Measurements from ENCODE around the gene AARS2. TPM values are rescaled to one million over a fixed set of nuclear protein-coding genes. Genes with fewer than 3 reads are reported as not detected.

AARS2 gene
- total and polyA plus RNA-seq, 4 donors, result 1.9 to 9.6 (median 6.9) TPM

DNA sequence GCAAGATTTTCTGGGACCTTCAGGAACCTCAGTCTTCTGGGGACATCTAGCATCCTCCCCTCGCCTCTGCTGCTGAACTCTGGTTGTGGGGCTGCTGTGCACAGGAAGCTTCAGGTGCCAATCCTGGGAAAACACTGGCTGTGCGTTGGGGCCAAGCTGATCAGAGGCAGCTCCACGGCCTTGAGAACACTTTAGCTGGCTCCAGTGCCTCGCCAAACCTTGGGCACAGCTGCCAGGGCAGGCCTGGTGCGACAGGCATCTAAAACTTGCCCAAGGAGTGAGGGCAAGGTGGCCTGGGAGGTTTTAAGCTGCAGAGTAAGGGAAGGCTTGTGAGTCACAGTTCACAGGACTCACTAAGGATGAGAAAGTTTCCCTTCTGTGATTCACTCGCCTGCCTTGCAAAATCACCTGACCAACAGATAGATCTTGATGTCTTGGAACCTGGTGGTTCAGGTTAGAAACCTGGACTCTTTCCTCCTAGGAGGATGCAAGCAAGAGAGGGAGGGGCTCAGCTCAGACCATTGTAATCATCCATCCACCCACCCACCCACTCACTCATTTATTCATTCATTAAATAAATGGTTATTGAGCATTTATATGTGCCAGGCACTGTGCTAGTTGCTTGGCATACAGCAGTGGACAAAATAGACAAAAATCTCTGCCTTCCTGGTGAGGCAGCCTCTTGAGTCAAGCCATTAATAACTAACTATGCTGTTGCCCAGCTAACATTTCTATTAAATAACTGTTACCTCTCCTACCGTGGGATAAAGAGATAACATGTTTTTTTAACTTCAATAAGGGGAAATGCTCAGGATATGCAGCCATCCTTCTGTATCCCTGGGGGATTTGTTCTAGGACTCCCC, 26.8 kb upstream of the AARS2 start:
- Histone ChIP-seq H3K36me3 (ENCODE audit: control insufficient read depth in 4 of 4, insufficient read depth in 3 of 4, low read depth in 1 of 4, low read length in 3 of 4) (no peaks in the 10 kb centered on the region), H3K9me3 (ENCODE audit: control insufficient read depth in 4 of 4, low read length in 3 of 4) (no peaks in the 10 kb centered on the region), H3K27ac (ENCODE audit: low read depth in 1 of 2, low read length in 2 of 2) (no peak overlapping the region), H3K4me1 (ENCODE audit: control insufficient read depth in 4 of 4, insufficient read depth in 4 of 4, low read length in 3 of 4) (peaks cover 0 to 24% (median 16%) of the 10 kb centered on the region in 4 donors), H3K9ac (ENCODE audit: low read depth in 1 of 2, low read length in 2 of 2) (no peak overlapping the region), H3K27me3 (ENCODE audit: control insufficient read depth in 4 of 4, insufficient read depth in 4 of 4, low read length in 3 of 4) (no peaks in the 10 kb centered on the region), H3K4me3 (ENCODE audit: low read depth in 1 of 3, low read length in 3 of 3) (no peak overlapping the region)
- WGBS, result 64% methylated on average over 7 of the region's 7 CpGs
- TF ChIP-seq SP1 (IDR thresholded peaks at IDR 0.05) (no peak), GABPA (IDR thresholded peaks at IDR 0.05 in 1 of 2, conservative IDR thresholded peaks at IDR 0.05 in 1 of 2) (no peak), FOXA2 (IDR thresholded peaks at IDR 0.05) (no peak), YY1 (IDR thresholded peaks at IDR 0.05) (no peak), EGR1 (IDR thresholded peaks at IDR 0.05; ENCODE audit: low read depth in 2 of 2) (no peak)
- no peak for DNase-seq (ENCODE audit: low spot score)

DNA sequence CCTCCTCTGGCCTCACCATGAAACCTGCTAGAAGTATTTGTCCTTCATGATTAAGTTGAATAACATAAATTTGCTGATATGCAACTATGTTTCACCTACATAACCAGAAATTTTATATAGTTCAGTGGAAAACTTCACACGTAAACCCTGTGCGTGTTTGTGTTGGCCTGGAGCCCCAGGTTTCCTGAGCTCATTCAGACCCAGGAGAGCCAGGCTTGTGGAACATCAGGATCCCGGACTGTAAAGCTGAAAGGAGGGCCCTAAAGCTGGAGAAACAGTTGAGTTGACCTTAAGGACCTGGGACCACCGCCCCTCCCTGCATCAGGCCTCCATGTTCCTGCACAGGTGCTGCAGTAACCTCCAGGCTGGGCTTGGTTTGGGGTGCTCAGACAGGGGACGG, 26.2 kb upstream of the AARS2 start:
- WGBS, result 55% methylated on average over 5 of the region's 5 CpGs
- Histone ChIP-seq H3K4me3 (ENCODE audit: low read depth in 1 of 3, low read length in 3 of 3) (no peak overlapping the region), H3K27me3 (ENCODE audit: control insufficient read depth in 4 of 4, insufficient read depth in 4 of 4, low read length in 3 of 4) (no peaks in the 10 kb centered on the region), H3K27ac (ENCODE audit: low read depth in 1 of 2, low read length in 2 of 2) (no peak overlapping the region), H3K9ac (ENCODE audit: low read depth in 1 of 2, low read length in 2 of 2) (no peak overlapping the region), H3K36me3 (ENCODE audit: control insufficient read depth in 4 of 4, insufficient read depth in 3 of 4, low read depth in 1 of 4, low read length in 3 of 4) (no peaks in the 10 kb centered on the region), H3K9me3 (ENCODE audit: control insufficient read depth in 4 of 4, low read length in 3 of 4) (no peaks in the 10 kb centered on the region), H3K4me1 (ENCODE audit: control insufficient read depth in 4 of 4, insufficient read depth in 4 of 4, low read length in 3 of 4) (peaks cover 0 to 24% (median 16%) of the 10 kb centered on the region in 4 donors)
- TF ChIP-seq SP1 (IDR thresholded peaks at IDR 0.05), result peak; percentile 12
- TF ChIP-seq HNF4A (conservative IDR thresholded peaks at IDR 0.05), result no peak
- DNase-seq (ENCODE audit: low spot score), result no peak

DNA sequence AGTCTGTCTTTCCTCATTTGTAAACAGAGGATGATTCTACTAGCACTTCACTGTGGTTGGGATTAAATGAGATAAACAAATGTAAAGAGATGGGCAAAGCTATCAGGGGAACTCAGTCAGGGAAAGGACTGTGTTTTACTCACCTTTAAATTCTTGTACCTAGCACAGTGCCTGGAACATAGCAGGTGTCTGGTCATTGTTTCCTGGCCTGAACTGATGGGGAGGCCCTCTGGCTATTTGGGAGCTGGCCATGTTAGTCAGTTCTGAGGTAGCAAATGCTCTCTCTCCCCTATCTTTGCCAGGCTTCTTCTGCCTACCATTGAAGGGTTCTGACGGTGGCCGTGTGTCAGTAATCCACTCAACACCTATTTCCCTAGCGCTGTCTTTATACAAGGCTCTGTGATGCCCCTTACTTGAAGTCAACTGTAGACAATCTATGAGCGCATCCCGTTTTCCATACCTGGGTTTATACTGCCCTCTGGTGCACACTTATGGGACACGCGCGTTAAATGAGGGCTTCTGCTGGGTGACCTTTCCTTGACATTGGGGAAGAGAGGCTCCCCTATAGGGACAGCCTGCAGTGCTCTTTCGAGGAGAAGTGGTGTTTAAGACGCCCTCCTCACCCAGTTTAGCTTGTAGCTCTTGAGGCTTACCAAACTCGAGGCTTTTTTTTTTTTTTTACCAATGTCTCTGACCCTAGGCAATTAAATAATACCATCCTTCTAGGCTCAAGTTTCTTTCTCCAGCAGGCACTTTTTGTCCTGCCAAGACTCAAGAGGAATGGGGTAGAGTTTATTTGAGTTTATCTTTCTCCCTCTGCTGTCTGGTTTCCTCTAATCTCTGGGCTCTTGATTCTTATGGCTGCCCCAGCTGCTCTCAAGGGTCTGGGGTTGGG, 25.3 kb upstream of the AARS2 start:
- H3K9me3 ChIP-seq (ENCODE audit: control insufficient read depth in 4 of 4, low read length in 3 of 4), result no peaks in the 10 kb centered on the region
- H3K4me1 ChIP-seq (ENCODE audit: control insufficient read depth in 4 of 4, insufficient read depth in 4 of 4, low read length in 3 of 4), result peaks cover 0 to 24% (median 16%) of the 10 kb centered on the region in 4 donors
- no peak overlapping the region for H3K4me3 ChIP-seq (ENCODE audit: low read depth in 1 of 3, low read length in 3 of 3)
- no peak overlapping the region for H3K9ac ChIP-seq (ENCODE audit: low read depth in 1 of 2, low read length in 2 of 2)
- no peaks in the 10 kb centered on the region for H3K36me3 ChIP-seq (ENCODE audit: control insufficient read depth in 4 of 4, insufficient read depth in 3 of 4, low read depth in 1 of 4, low read length in 3 of 4)
- H3K27ac ChIP-seq (ENCODE audit: low read depth in 1 of 2, low read length in 2 of 2), result no peak overlapping the region
- DNase-seq (ENCODE audit: low spot score), result peak; percentile 65
- no peaks in the 10 kb centered on the region for H3K27me3 ChIP-seq (ENCODE audit: control insufficient read depth in 4 of 4, insufficient read depth in 4 of 4, low read length in 3 of 4)
- TF ChIP-seq RAD21 (IDR thresholded peaks at IDR 0.05) (peak; percentile 90 to 96), TAF1 (conservative IDR thresholded peaks at IDR 0.05) (no peak), HNF4G (IDR thresholded peaks at IDR 0.05) (no peak), RXRA (IDR thresholded peaks at IDR 0.05) (peak in 1 of 2 donors; percentile 42)
- TF ChIP-seq, protein P1, sequence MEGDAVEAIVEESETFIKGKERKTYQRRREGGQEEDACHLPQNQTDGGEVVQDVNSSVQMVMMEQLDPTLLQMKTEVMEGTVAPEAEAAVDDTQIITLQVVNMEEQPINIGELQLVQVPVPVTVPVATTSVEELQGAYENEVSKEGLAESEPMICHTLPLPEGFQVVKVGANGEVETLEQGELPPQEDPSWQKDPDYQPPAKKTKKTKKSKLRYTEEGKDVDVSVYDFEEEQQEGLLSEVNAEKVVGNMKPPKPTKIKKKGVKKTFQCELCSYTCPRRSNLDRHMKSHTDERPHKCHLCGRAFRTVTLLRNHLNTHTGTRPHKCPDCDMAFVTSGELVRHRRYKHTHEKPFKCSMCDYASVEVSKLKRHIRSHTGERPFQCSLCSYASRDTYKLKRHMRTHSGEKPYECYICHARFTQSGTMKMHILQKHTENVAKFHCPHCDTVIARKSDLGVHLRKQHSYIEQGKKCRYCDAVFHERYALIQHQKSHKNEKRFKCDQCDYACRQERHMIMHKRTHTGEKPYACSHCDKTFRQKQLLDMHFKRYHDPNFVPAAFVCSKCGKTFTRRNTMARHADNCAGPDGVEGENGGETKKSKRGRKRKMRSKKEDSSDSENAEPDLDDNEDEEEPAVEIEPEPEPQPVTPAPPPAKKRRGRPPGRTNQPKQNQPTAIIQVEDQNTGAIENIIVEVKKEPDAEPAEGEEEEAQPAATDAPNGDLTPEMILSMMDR (IDR thresholded peaks at IDR 0.05; ENCODE audit: low read depth, low read length, missing input control), result peak; percentile 76
- 2% methylated on average over 11 of the region's 11 CpGs for WGBS
